Type B pancreatic cell (in vitro differentiated cells): ENCODE results near the gene BTRC. TPM values are rescaled to one million over a fixed set of nuclear protein-coding genes. Genes with fewer than 3 reads are reported as not detected.

Experiments
- DNase-seq: peaks from one replicate; pipeline ENCODE4 v3.0.0; 2021; ENCODE audit warnings: mixed read lengths; ENCODE audit not compliant: unreplicated experiment; ENCODE audit errors: extremely low spot score
- H3K27ac Mint-ChIP-seq: 2 replicates; pipeline ENCODE4 v1.8.0; 2021; ENCODE audit warnings: mild to moderate bottlenecking, mixed read lengths
- H3K27me3 Mint-ChIP-seq: 2 replicates; pipeline ENCODE4 v1.8.0; 2021; ENCODE audit warnings: mixed read lengths
- H3K36me3 Mint-ChIP-seq: 2 replicates; pipeline ENCODE4 v1.8.0; 2021; ENCODE audit warnings: mixed read lengths
- H3K4me1 Mint-ChIP-seq: one replicate; pipeline ENCODE4 v1.8.0; 2021; ENCODE audit warnings: mixed read lengths; ENCODE audit not compliant: unreplicated experiment
- H3K4me3 Mint-ChIP-seq: 2 replicates; pipeline ENCODE4 v1.8.0; 2021; ENCODE audit warnings: mild to moderate bottlenecking, mixed read lengths
- H3K9me3 Mint-ChIP-seq: 2 replicates; pipeline ENCODE4 v1.8.0; 2021; ENCODE audit warnings: mixed read lengths
- CTCF ChIP-seq: fragments of 200-600 bp; sonication (generic); conservative IDR thresholded peaks from 2 replicates; pipeline ENCODE4 v1.5.0; 2021; ENCODE audit warnings: antibody characterized with exemption, mild to moderate bottlenecking
- total RNA-seq: library from RNA; stranded (reverse); gene quantifications from 2 replicates; pipeline ENCODE4 v1.2.1, GENCODE V29; 2021; ENCODE audit warnings: low replicate concordance

BTRC gene
- total RNA-seq, 1 donor from 2014 or later = 35.2 TPM

- Mint-ChIP-seq H3K9me3 (no peaks in the 10 kb centered on the region), H3K27me3 (no peaks in the 10 kb centered on the region), H3K36me3 (no peaks in the 10 kb centered on the region), H3K4me3 (no peak overlapping the region), H3K4me1 (peaks cover 22% of the 10 kb centered on the region), H3K27ac (no peak overlapping the region)
- no peak for TF ChIP-seq CTCF
- no peak for DNase-seq
Measured at GRCh38 chr10:101464599-101464998, 110.6 kb downstream of the BTRC start.

DNA sequence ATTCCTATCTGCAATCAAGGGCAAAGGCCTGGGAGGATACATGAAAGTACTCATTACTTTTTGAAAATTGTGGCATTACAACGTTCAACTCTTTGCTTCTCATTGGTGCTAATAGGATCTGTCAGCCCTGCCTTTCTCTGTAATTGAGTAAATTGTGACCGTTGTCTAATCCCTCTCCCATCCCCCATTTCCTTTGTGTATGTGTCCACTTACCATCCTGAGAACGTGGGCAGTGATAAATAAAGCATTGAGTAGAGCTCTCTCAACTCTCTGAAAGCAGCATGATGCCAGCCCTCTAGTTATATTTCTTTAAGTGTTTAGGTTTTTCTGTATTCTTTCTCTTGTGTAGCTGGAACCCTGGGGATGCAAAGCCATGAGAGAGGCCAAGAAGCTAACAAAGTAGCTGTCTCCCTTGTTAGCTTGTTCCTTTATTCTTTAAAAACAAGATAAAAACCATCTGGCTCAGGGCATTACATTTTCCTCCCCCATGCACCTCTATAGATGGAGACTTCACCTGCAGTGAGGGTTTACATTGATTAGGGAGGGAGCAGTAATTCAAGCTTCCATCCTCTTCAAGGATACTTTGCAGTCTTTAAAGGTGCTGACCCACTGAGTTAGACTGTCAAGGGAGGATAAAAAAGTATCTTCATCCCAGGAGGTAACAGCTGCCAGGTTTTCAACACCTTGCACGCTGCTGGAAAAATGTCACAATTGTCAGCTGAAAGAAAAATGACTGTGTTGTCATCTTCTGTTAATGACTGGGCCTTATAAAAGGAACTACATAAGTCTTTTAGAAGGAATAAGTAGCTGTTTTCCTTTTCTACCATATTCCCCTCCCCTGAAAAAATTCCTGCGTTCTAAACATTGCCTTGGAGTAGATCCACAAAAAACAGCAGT, 112.3 kb downstream of the BTRC start:
- Mint-ChIP-seq H3K36me3 (no peaks in the 10 kb centered on the region), H3K4me1 (peaks cover 22% of the 10 kb centered on the region), H3K9me3 (no peaks in the 10 kb centered on the region), H3K4me3 (peak overlapping the region; percentile 34), H3K27ac (no peak overlapping the region), H3K27me3 (no peaks in the 10 kb centered on the region)
- DNase-seq = no peak
- no peak for TF ChIP-seq CTCF

DNA sequence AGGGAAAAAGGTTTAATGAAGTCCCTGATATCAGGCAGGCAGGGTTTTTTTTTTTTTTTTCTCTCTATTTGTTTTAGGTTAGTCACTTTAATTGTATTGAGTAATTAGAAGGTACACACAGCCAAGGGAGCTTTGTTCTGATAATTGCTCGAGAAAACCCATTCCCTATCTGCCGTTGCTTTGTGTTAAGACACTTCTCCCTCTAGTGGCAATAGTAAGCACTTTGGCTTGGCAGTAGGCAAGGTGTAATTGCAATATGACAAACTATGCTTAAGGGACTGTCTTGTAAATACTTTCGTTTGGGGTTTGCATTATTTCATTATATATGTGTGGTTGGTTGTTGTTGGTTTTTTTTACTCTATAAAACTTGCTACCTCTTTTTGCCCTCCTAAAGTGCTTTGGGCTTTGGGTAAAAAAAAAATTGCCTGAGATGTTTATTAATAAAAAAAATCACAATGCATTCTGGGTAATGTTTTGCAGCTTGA, 113.4 kb downstream of the BTRC start:
- DNase-seq = no peak
- H3K27me3 Mint-ChIP-seq = no peaks in the 10 kb centered on the region

GRCh38 chr10:101468159-101468558, 114.2 kb downstream of the BTRC start:
- H3K9me3 Mint-ChIP-seq = no peaks in the 10 kb centered on the region
- H3K27ac Mint-ChIP-seq = no peak overlapping the region
- peaks cover 22% of the 10 kb centered on the region for H3K4me1 Mint-ChIP-seq
- H3K27me3 Mint-ChIP-seq = no peaks in the 10 kb centered on the region
- TF ChIP-seq CTCF = no peak
- peaks cover 4% of the 10 kb centered on the region for H3K36me3 Mint-ChIP-seq
- H3K4me3 Mint-ChIP-seq = no peak overlapping the region
- no peak for DNase-seq

More for the DNA sequence above, 113.4 kb downstream of the BTRC start:
- no peaks in the 10 kb centered on the region for H3K9me3 Mint-ChIP-seq
- H3K36me3 Mint-ChIP-seq = no peaks in the 10 kb centered on the region
- peak; percentile 93 for TF ChIP-seq CTCF
- H3K4me1 Mint-ChIP-seq = peaks cover 22% of the 10 kb centered on the region
- H3K27ac Mint-ChIP-seq = peak overlapping the region; percentile 20
- H3K4me3 Mint-ChIP-seq = no peak overlapping the region

DNA sequence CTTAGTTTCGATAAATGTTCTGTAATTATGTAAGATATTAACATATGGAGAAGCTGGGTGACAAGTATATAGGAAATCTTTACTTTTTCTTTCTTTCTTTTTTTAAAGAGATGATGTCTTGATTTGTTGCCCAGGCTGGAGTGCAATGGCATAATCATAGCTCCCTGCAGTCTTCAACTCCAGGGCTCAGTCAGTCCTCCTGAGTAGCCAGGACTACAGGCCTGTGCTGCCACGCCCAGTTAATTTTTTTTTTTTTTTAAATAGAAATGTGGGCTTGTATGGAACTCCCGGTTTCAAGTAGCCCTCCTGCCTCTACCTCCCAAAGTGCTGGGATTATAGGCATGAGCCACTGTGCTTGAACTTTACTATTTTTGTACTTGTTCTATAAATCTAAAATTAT, 122.4 kb downstream of the BTRC start:
- H3K9me3 Mint-ChIP-seq = no peaks in the 10 kb centered on the region
- H3K27ac Mint-ChIP-seq = no peak overlapping the region
- TF ChIP-seq CTCF = no peak
- no peak for DNase-seq
- H3K4me3 Mint-ChIP-seq = no peak overlapping the region
- no peaks in the 10 kb centered on the region for H3K4me1 Mint-ChIP-seq
- no peaks in the 10 kb centered on the region for H3K27me3 Mint-ChIP-seq
- peaks cover 8% of the 10 kb centered on the region for H3K36me3 Mint-ChIP-seq
